ENCODE results near the gene WNT5B.

WNT5B gene

DNA sequence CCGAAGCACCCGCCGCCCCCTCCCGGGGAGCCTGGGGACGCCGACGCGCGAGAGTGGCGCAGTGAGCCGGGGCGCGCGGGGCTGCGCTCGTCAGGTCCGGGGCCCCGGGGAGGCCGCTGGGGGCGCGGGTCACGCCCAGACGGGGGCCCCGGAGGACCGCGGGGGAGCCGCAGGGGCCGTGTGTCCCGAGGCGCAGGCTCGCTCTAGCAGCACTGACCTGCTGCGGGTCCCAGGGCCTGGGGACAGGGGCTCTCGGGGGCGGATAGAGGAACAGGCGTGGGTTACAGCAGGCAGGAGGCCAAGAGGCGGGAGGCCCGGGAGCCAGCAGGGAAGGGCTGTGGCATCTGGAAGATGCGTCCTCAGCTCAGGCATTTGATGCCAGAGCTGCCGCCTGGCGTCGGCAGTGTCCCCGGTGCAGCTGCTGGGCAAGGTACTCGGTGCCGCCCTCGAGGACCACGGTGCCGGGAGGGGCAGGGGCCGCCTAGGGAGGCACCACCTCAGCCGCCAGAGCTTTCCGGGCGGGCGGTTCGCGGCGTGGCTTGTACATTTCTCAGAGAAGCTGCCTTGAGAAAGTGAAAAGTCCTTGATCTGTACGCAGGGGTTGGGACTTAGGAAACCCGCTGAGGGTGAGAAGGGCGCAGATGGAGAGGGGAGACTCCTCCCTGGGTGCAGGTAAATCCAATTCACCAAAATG lies 1.2 kb downstream of the WNT5B start:
- Histone ChIP-seq H3K27me3 (ENCODE audit: insufficient read depth, low read length, poor library complexity, severe bottlenecking) (peaks cover 4% of the 10 kb centered on the region), H3K4me3 (ENCODE audit: low read length, poor library complexity, severe bottlenecking) (peak overlapping the region; percentile 81), H3K9ac (ENCODE audit: low read depth, low read length, poor library complexity, severe bottlenecking) (peak overlapping the region; percentile 67), H3K9me3 (ENCODE audit: insufficient read depth, low read depth, low read length) (no peaks in the 10 kb centered on the region), H3K4me1 (ENCODE audit: insufficient read depth, low read length, poor library complexity, severe bottlenecking) (peaks cover 15% of the 10 kb centered on the region), H3K36me3 (ENCODE audit: insufficient read depth, low read length) (no peaks in the 10 kb centered on the region), H3K79me2 (ENCODE audit: insufficient read depth, low read length) (no peaks in the 10 kb centered on the region), H3K9me2 (replicated peaks; ENCODE audit: low read depth, low read length) (no peaks in the 10 kb centered on the region), H2AFZ (ENCODE audit: low read length) (peak overlapping the region; percentile 95), H4K20me1 (ENCODE audit: insufficient read depth, low read length, poor library complexity, severe bottlenecking) (no peaks in the 10 kb centered on the region), H3F3A (ENCODE audit: low read depth) (no peaks in the 10 kb centered on the region), H3K4me2 (ENCODE audit: low read depth, low read length, poor library complexity, severe bottlenecking) (peak overlapping the region; percentile 91)
- no peak for TF ChIP-seq EZH2phosphoT487 (IDR thresholded peaks at IDR 0.05; ENCODE audit: borderline replicate concordance)
- TF ChIP-seq, protein P1, sequence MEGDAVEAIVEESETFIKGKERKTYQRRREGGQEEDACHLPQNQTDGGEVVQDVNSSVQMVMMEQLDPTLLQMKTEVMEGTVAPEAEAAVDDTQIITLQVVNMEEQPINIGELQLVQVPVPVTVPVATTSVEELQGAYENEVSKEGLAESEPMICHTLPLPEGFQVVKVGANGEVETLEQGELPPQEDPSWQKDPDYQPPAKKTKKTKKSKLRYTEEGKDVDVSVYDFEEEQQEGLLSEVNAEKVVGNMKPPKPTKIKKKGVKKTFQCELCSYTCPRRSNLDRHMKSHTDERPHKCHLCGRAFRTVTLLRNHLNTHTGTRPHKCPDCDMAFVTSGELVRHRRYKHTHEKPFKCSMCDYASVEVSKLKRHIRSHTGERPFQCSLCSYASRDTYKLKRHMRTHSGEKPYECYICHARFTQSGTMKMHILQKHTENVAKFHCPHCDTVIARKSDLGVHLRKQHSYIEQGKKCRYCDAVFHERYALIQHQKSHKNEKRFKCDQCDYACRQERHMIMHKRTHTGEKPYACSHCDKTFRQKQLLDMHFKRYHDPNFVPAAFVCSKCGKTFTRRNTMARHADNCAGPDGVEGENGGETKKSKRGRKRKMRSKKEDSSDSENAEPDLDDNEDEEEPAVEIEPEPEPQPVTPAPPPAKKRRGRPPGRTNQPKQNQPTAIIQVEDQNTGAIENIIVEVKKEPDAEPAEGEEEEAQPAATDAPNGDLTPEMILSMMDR (conservative IDR thresholded peaks at IDR 0.05; ENCODE audit: low read length): peak; percentile 27; the same call in 1 of the 2 replicates

DNA sequence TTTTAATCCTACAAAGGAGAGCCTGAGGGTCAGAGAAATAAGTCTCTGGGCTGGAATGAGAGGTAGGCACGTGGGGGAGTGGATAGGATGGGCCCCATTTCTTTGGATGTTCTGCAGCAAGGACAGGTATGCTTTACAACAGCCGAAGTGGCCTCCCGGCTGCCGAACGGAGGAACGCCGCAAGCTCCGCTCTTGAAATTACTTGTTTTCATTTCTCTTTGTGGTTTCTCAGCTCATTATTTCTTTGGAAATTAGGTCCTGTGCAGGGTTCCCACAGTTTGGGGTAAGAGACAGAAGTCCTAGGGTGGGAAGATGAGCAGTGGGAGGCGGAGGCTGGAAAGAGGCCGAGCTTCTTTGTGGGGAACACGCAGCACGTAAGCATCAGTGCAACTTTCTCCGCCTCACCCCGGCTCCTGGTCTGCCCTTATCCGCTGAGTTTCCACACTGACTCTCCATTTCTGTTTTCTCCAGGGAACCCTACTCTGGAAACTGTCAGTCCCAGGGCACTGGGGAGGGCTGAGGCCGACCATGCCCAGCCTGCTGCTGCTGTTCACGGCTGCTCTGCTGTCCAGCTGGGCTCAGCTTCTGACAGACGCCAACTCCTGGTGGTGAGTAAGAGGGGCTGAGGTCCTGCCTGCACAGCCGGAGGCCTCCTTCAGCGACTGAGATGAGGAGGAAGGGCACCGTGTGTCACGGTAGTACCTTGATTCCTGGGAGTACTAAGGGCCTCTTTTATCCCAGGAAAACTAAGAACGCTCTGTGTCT lies 2.0 kb downstream of the WNT5B start:
- H3F3A ChIP-seq (ENCODE audit: low read depth): no peaks in the 10 kb centered on the region
- no peaks in the 10 kb centered on the region for H3K9me2 ChIP-seq (replicated peaks; ENCODE audit: low read depth, low read length)
- TF ChIP-seq, protein P1 (conservative IDR thresholded peaks at IDR 0.05; ENCODE audit: low read length): no peak
- TF ChIP-seq EZH2phosphoT487 (IDR thresholded peaks at IDR 0.05; ENCODE audit: borderline replicate concordance): no peak
- peak overlapping the region; percentile 67 for H3K9ac ChIP-seq (ENCODE audit: low read depth, low read length, poor library complexity, severe bottlenecking)
- H3K4me1 ChIP-seq (ENCODE audit: insufficient read depth, low read length, poor library complexity, severe bottlenecking): peaks cover 15% of the 10 kb centered on the region
- peak overlapping the region; percentile 91 for H3K4me2 ChIP-seq (ENCODE audit: low read depth, low read length, poor library complexity, severe bottlenecking)
- H4K20me1 ChIP-seq (ENCODE audit: insufficient read depth, low read length, poor library complexity, severe bottlenecking): no peaks in the 10 kb centered on the region
- H2AFZ ChIP-seq (ENCODE audit: low read length): peak overlapping the region; percentile 95; the same call in 1 of the 2 replicates
- H3K36me3 ChIP-seq (ENCODE audit: insufficient read depth, low read length): no peaks in the 10 kb centered on the region
- no peaks in the 10 kb centered on the region for H3K9me3 ChIP-seq (ENCODE audit: insufficient read depth, low read depth, low read length)
- H3K79me2 ChIP-seq (ENCODE audit: insufficient read depth, low read length): no peaks in the 10 kb centered on the region
- H3K27me3 ChIP-seq (ENCODE audit: insufficient read depth, low read length, poor library complexity, severe bottlenecking): peaks cover 4% of the 10 kb centered on the region
- H3K4me3 ChIP-seq (ENCODE audit: low read length, poor library complexity, severe bottlenecking): peak overlapping the region; percentile 81

DNA sequence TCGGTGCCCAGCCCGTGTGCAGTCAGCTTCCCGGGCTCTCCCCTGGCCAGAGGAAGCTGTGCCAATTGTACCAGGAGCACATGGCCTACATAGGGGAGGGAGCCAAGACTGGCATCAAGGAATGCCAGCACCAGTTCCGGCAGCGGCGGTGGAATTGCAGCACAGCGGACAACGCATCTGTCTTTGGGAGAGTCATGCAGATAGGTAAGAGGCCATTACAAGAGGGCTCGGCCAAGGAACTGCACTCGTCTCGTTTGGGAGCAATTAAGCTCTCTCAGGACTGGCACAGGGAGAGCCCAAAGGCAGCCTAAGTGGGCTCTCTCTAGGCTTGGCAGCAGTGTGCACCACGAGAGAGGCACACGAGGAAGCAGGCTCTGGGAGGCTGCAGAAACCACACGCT lies 3.7 kb downstream of the WNT5B start:
- no peak overlapping the region for H3K4me2 ChIP-seq (ENCODE audit: low read depth, low read length, poor library complexity, severe bottlenecking)
- no peak overlapping the region for H3K9ac ChIP-seq (ENCODE audit: low read depth, low read length, poor library complexity, severe bottlenecking)
- H3K4me1 ChIP-seq (ENCODE audit: insufficient read depth, low read length, poor library complexity, severe bottlenecking): peaks cover 15% of the 10 kb centered on the region
- no peaks in the 10 kb centered on the region for H3F3A ChIP-seq (ENCODE audit: low read depth)
- no peak overlapping the region for H3K4me3 ChIP-seq (ENCODE audit: low read length, poor library complexity, severe bottlenecking)
- H3K79me2 ChIP-seq (ENCODE audit: insufficient read depth, low read length): no peaks in the 10 kb centered on the region
- H3K9me2 ChIP-seq (replicated peaks; ENCODE audit: low read depth, low read length): no peaks in the 10 kb centered on the region
- H3K27me3 ChIP-seq (ENCODE audit: insufficient read depth, low read length, poor library complexity, severe bottlenecking): peaks cover 4% of the 10 kb centered on the region
- no peaks in the 10 kb centered on the region for H3K36me3 ChIP-seq (ENCODE audit: insufficient read depth, low read length)
- no peak overlapping the region for H2AFZ ChIP-seq (ENCODE audit: low read length)
- no peaks in the 10 kb centered on the region for H4K20me1 ChIP-seq (ENCODE audit: insufficient read depth, low read length, poor library complexity, severe bottlenecking)
- no peaks in the 10 kb centered on the region for H3K9me3 ChIP-seq (ENCODE audit: insufficient read depth, low read depth, low read length)
- TF ChIP-seq EZH2phosphoT487 (IDR thresholded peaks at IDR 0.05; ENCODE audit: borderline replicate concordance): no peak
- TF ChIP-seq, protein P1 (conservative IDR thresholded peaks at IDR 0.05; ENCODE audit: low read length): no peak

All from Loucy (cell line).